ENCODE data around the gene GDF11. TPM values are rescaled to one million over a fixed set of nuclear protein-coding genes. Genes with fewer than 3 reads are reported as not detected.

Gene GDF11
- total RNA-seq, 2 donors from 2014 or later = 3.0 to 9.7 TPM

- Histone ChIP-seq H3K4me3 (no peak overlapping the region), H3K4me1 (ENCODE audit: control insufficient read depth in 1 of 2, low read depth in 2 of 2) (no peaks in the 10 kb centered on the region), H3K36me3 (peaks cover 6% of the 10 kb centered on the region), H3K27me3 (replicated peaks; ENCODE audit: insufficient read depth) (no peaks in the 10 kb centered on the region), H3K27ac (no peak overlapping the region), H3K9me3 (no peaks in the 10 kb centered on the region)
- no peak for TF ChIP-seq CTCF (IDR thresholded peaks at IDR 0.05)
- ATAC-seq (ENCODE audit: insufficient number of reproducible peaks, low FRiP score, low read depth) (no peak), DNase-seq (ENCODE audit: low spot score) (no peak)
Observed at GRCh38 chr12:55765736-55766290, 22.9 kb downstream of the GDF11 start.

GRCh38 chr12:55767156-55767555 lies 24.2 kb downstream of the GDF11 start:
- H3K27me3 ChIP-seq (replicated peaks; ENCODE audit: insufficient read depth) = no peaks in the 10 kb centered on the region
- H3K27ac ChIP-seq = no peak overlapping the region
- H3K9me3 ChIP-seq = no peaks in the 10 kb centered on the region
- DNase-seq (ENCODE audit: low spot score) (no peak), ATAC-seq (ENCODE audit: insufficient number of reproducible peaks, low FRiP score, low read depth) (no peak)
- H3K4me1 ChIP-seq (ENCODE audit: control insufficient read depth in 1 of 2, low read depth in 2 of 2) = no peaks in the 10 kb centered on the region
- no peak overlapping the region for H3K4me3 ChIP-seq
- H3K36me3 ChIP-seq = peaks cover 13% of the 10 kb centered on the region
- no peak for TF ChIP-seq CTCF (IDR thresholded peaks at IDR 0.05)

- Histone ChIP-seq H3K36me3 (peaks cover 19% of the 10 kb centered on the region), H3K27ac (no peak overlapping the region), H3K4me1 (ENCODE audit: control insufficient read depth in 1 of 2, low read depth in 2 of 2) (no peaks in the 10 kb centered on the region), H3K9me3 (no peaks in the 10 kb centered on the region), H3K4me3 (no peak overlapping the region), H3K27me3 (replicated peaks; ENCODE audit: insufficient read depth) (no peaks in the 10 kb centered on the region)
- TF ChIP-seq CTCF (IDR thresholded peaks at IDR 0.05) = no peak
- no peak for ATAC-seq (ENCODE audit: insufficient number of reproducible peaks, low FRiP score, low read depth)
- DNase-seq (ENCODE audit: low spot score) = no peak
Observed at GRCh38 chr12:55771736-55772135, 28.8 kb downstream of the GDF11 start.

- Histone ChIP-seq H3K4me1 (ENCODE audit: control insufficient read depth in 1 of 2, low read depth in 2 of 2) (no peaks in the 10 kb centered on the region), H3K36me3 (peaks cover 38% of the 10 kb centered on the region), H3K27me3 (replicated peaks; ENCODE audit: insufficient read depth) (no peaks in the 10 kb centered on the region), H3K4me3 (no peak overlapping the region), H3K27ac (no peak overlapping the region), H3K9me3 (no peaks in the 10 kb centered on the region)
- ATAC-seq (ENCODE audit: insufficient number of reproducible peaks, low FRiP score, low read depth) = no peak
- DNase-seq (ENCODE audit: low spot score) = no peak
- TF ChIP-seq CTCF (IDR thresholded peaks at IDR 0.05) = no peak
Observed at GRCh38 chr12:55777856-55778255, 34.9 kb downstream of the GDF11 start.

- DNase-seq (ENCODE audit: low spot score) (no peak), ATAC-seq (ENCODE audit: insufficient number of reproducible peaks, low FRiP score, low read depth) (no peak)
- Histone ChIP-seq H3K4me1 (ENCODE audit: control insufficient read depth in 1 of 2, low read depth in 2 of 2) (no peaks in the 10 kb centered on the region), H3K36me3 (peaks cover 40% of the 10 kb centered on the region), H3K27me3 (replicated peaks; ENCODE audit: insufficient read depth) (no peaks in the 10 kb centered on the region), H3K4me3 (no peak overlapping the region), H3K9me3 (no peaks in the 10 kb centered on the region), H3K27ac (no peak overlapping the region)
- no peak for TF ChIP-seq CTCF (IDR thresholded peaks at IDR 0.05)
Observed at GRCh38 chr12:55780685-55781084, 37.8 kb downstream of the GDF11 start.
